Inferior parietal cortex (tissue), 1 donor: Measurements from ENCODE around the gene ASB5.
"Not testable (repeated sequence)": the region's sequence is repeated elsewhere in the genome, so short reads cannot be mapped to it uniquely, and the experiment has no call there.

ENCODE experiments used
- DNase-seq: peaks from one replicate; pipeline ENCODE4 v3.0.0-alpha.2; 2016; ENCODE audit errors: extremely low spot score

The ASB5 gene

GRCh38 chr4:176222149-176222548 is 46.9 kb downstream of the ASB5 start:
- no peak for DNase-seq

- DNase-seq, result no peak
Observed at GRCh38 chr4:176217510-176217909, 51.5 kb downstream of the ASB5 start.

- DNase-seq, result not testable (repeated sequence)
Observed at GRCh38 chr4:176212351-176212750, 56.7 kb downstream of the ASB5 start.

DNA sequence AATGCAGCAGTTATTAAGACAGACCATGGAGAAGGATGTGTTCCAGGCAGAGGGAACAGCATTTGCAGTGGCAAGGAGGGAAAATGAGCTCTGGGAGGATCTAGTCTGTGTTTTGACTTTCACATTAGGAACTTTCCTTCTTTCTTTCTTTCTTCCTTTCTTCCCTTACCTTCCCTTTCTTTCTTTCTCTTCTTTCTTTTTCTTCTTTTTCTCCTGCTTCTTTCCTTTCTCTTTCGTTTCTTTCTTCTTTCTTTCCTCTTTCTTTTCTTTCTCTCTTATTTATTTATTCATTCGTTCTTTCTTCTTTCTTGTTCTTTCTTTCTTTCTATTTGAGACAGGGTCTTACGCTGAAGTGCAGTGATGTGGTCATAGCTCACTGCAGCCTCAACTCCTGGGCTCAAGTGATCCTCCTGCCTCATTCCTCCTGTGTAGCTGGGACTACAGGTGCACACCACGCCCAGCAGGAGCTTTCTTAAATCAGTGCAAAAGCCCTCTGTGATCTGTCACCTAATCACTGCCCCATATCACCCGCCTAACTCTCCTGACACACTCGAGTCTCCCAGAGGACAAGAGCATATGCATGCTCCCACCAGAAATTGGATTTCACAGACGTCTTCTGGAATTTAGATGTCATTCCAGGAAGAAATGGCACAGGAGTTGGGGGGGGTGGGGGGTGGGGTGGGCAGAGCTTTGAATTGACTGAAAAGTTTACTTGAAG is 58.3 kb downstream of the ASB5 start:
- DNase-seq, result no peak

GRCh38 chr4:176210101-176210500 is 58.9 kb downstream of the ASB5 start:
- no peak for DNase-seq

- no peak for DNase-seq
Observed at GRCh38 chr4:176209535-176209934, 59.5 kb downstream of the ASB5 start.

DNA sequence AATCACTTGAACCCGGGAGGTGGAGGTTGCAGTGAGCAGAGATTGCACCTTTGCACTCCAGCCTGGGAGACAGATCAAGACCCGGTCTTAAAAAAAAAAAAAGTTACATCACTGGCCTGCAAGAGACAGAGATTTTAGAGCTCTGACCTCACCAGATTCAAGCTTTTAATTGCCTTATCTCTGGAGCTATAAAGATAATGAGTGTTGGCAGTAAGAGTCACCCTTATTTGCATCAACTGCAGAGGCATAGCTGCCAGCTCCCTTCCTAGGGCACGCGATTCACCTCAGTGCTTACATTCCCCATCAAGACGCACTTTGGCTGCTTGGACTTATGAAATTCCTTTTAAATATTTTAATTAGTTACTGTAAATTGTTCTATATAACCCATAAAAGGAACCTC is 61.2 kb downstream of the ASB5 start:
- DNase-seq, result no peak

- DNase-seq, result no peak
Observed at GRCh38 chr4:176205299-176205698, 63.7 kb downstream of the ASB5 start.

DNA sequence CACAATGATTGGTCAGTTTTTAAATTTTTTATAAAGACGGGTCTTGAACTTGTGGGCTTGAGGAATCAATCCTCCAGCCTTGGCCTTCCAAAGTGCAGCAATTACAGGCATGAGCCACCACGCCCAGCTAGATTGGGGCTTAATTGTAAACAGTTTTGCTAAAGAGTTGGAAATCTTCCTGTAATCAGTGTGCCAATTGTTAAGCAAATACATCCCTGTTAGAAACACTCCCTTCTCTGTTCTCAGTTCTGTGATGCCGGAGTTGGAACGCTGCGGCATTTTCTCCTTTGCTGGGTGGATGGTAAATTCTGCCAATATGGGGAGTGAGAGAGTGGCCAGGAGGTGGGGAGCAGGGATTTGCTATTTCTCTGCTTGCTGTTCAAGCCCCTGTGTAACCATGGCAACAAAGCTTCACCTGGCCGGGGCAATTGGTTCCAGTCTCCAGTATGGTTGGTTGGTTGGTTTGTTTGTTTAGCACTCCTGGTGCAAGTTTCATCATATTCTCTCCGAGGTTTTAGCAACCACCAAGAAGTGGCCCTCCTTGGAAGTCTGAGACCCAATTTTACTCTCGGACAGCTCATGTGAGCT is 70.6 kb downstream of the ASB5 start:
- no peak for DNase-seq

DNA sequence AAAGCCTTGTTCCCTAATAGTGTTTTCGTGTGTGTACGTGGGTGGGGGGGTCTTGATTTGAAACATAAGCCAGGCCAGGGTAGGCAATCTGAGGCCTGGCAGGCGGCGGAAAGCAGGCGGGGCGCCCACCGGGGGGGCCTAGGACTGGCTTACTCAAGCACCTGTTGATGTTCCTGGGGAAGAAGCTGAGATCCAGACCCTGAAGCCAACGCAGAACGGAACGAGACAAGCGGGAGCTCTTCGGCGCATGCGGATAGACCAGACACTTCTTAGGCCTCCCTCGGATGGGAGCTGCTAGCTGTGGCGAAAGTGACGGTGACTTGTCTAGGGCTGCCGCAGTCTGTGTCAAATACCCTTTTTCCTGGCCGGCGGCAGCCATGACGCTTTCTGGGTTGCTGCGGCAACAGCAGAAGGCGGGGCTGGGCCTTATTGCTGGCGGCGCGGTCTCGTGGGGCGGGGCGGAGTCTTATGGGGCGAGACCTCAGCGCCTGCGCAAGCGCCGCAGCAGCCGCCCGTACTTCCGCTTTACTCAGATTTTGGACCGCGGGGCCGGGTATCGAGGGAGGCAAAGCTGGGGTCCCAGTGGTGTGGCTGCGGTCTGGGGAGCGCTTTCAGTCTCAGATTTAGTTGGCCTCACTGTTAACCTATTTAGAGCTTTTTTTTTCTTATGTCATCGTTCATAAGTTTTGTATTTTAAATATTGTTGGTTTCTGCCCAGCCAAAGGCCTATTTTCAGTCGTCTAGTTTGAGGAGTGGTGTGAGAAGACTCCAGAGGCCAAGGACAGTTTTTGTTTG is 73.6 kb downstream of the ASB5 start, which contains the start of gene SPATA4:
Gene SPATA4, minus strand, starts transcription at position 402 of the 795 bp plus-strand sequence. Its CDS starts 23 bp downstream, at position 379.
- DNase-seq, result peak; percentile 91

DNA sequence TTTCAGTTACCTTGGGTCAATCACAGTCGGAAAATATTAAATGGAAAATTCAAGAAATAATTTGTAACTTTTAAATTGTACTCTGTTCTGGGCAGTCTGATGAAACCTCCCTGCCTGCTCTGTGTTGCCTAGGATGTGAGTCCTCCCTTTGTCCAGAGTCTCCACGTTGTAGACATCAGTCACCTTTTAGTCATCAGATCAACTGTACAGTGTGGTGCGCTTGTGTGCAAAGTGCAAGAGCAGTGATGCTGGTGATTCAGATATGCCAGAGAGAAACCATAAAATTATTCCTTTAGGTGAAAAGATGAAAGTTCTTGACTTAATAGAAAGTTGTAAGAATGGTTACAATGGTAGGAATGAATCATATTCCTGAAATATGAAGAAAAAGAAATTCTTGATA is 75.1 kb downstream of the ASB5 start:
- DNase-seq, result no peak

DNA sequence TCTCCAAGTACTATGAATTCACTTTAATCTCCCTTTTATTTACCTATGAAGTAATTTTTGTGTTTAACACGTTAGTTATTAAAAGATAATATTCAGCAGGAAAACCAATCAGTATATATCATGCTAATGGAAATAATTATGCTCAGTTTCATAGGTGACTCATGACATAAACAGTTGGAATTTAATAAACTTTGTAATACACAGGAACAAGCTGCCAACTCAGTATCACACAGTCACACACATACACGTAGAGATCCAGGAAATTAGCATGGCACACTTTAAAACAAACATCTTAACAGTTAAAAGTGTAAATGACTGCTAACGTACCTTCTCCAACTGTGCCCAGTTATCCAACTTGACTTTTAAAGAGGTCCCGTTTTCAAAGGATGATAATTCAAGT is 75.9 kb downstream of the ASB5 start:
- DNase-seq, result no peak

- DNase-seq, result no peak
Observed at GRCh38 chr4:176191974-176192373, 77.0 kb downstream of the ASB5 start.

GRCh38 chr4:176189891-176190795 is 78.9 kb downstream of the ASB5 start:
- DNase-seq, result no peak

- no peak for DNase-seq
Observed at GRCh38 chr4:176188654-176189053, 80.4 kb downstream of the ASB5 start.

GRCh38 chr4:176187624-176188023 is 81.4 kb downstream of the ASB5 start:
- DNase-seq, result no peak

DNA sequence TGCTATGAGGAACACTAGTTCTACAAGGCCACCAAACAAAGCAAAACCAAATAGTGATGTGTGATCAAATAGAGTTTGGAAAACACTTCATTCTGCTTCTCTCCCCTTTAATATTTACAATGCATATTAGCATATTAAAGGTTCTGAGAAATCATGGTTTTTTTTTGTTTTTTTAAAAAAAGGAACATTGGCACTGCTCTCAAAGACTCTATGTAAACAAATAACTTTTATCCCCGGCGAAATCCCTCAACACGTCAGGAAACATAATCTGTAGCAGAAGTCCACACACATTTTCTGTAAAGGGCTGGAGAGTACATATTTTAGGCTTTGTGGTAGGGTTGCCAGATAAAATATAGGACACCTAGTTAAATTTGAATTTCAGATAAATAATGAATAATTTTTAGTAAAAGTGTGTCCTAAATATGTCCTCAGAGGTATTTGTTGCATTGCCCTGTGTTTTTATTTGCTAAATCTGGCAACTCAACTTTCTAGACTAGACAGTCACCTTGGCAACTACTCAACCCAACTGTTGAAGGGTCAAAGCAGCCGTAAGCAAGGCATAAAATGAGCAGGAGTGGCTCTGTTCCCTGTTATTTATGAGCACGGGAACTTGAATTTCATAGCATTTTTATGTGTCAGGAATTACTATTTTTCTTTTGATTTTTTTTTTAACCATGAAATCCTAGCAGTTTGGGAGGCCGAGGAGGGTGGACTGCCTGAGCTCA is 82.2 kb downstream of the ASB5 start:
- DNase-seq, result no peak

- no peak for DNase-seq
Observed at GRCh38 chr4:176186067-176186466, 83.0 kb downstream of the ASB5 start.

- no peak for DNase-seq
Observed at GRCh38 chr4:176185051-176185450, 84.0 kb downstream of the ASB5 start.
